Ectodermal cell (in vitro differentiated cells): ENCODE results near the gene MYO19. TPM values are rescaled to one million over a fixed set of nuclear protein-coding genes. Genes with fewer than 3 reads are reported as not detected.

Experiments
- H3K27ac ChIP-seq: 2 replicates; pipeline ENCODE4 v1.7.0; 2013; ENCODE audit warnings: mild to moderate bottlenecking, low read depth, low read length; ENCODE audit not compliant: insufficient read depth, poor library complexity, severe bottlenecking
- H3K27me3 ChIP-seq: 2 replicates; pipeline ENCODE4 v1.7.0; 2013; ENCODE audit warnings: mild to moderate bottlenecking, low read length; ENCODE audit not compliant: insufficient read depth, control insufficient read depth, poor library complexity, severe bottlenecking
- H3K36me3 ChIP-seq: one replicate; pipeline ENCODE4 v1.7.0; 2013; ENCODE audit warnings: low read length; ENCODE audit not compliant: control insufficient read depth, insufficient read depth
- H3K4me1 ChIP-seq: one replicate; pipeline ENCODE4 v1.7.0; 2013; ENCODE audit warnings: low read length; ENCODE audit not compliant: control insufficient read depth, insufficient read depth
- H3K4me3 ChIP-seq: 2 replicates; pipeline ENCODE4 v1.7.0; 2013; ENCODE audit warnings: low read depth, low read length, control low read depth; ENCODE audit not compliant: insufficient read depth
- H3K9me3 ChIP-seq: 2 replicates; pipeline ENCODE4 v1.7.0; 2013; ENCODE audit warnings: mild to moderate bottlenecking, low read length, moderate library complexity; ENCODE audit not compliant: control insufficient read depth
- WGBS, 2 experiments: methylation state at CpG; one replicate each; pipeline ENCODE4 v1.1.7; 2013; ENCODE audit warnings: missing lambda C conversion rate in 2 of 2; 5-methylcytosine and 5-hydroxymethylcytosine counted together
- polyA plus RNA-seq, 4 experiments: library from polyadenylated mRNA; stranded (reverse); fragments of 50-300 nt; gene quantifications; one replicate each; pipeline ENCODE4 v1.2.3, GENCODE V29; 2013

MYO19 gene, protein sequence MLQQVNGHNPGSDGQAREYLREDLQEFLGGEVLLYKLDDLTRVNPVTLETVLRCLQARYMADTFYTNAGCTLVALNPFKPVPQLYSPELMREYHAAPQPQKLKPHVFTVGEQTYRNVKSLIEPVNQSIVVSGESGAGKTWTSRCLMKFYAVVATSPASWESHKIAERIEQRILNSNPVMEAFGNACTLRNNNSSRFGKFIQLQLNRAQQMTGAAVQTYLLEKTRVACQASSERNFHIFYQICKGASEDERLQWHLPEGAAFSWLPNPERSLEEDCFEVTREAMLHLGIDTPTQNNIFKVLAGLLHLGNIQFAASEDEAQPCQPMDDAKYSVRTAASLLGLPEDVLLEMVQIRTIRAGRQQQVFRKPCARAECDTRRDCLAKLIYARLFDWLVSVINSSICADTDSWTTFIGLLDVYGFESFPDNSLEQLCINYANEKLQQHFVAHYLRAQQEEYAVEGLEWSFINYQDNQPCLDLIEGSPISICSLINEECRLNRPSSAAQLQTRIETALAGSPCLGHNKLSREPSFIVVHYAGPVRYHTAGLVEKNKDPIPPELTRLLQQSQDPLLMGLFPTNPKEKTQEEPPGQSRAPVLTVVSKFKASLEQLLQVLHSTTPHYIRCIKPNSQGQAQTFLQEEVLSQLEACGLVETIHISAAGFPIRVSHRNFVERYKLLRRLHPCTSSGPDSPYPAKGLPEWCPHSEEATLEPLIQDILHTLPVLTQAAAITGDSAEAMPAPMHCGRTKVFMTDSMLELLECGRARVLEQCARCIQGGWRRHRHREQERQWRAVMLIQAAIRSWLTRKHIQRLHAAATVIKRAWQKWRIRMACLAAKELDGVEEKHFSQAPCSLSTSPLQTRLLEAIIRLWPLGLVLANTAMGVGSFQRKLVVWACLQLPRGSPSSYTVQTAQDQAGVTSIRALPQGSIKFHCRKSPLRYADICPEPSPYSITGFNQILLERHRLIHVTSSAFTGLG
- polyA plus RNA-seq (2013, experiment 1 of 4): 97.1 TPM
- polyA plus RNA-seq (2013, experiment 2 of 4): 90.2 TPM
- 61.9 TPM for polyA plus RNA-seq (2013, experiment 3 of 4)
- 70.7 TPM for polyA plus RNA-seq (2013, experiment 4 of 4)

DNA sequence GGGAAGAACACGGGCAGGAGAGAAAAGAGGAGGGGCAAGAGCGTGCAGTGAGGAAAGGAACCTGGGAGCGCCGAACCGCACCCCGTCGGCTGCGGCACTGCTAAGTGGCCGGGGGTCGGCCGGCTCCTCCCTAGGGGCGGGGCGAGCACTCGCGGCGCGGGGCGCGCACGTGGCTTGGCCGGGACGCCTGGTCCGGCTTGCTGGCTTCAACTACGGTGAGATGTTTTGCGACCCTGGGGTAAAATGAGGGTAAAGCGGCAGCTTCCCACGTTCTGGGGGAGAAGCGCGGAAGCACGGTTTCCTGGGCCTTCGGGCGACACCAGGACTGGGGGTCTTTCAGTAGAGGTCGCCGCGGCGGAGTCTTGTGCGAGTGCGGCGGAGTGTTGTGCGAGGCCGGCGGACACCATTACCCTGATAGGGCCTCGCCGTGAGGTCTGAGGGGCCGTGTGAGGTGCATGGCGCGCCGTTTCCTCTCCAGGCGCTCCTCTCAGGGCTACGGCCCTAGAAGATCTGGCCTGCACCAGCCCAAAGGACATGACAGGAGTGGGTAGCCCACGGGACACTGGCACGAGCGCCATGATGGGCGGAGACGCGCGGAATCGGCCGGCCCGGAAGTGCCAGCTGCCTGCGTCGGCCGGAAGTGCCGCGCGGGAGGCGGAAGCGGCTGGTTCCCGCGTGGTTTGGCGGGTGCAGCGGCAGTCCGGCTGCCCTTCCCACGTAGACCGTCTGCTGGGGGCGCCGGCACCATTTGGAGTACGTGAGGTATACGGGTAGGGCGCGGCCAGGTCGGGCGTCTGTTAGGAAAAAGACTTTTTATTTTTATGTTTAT is at the start of gene MYO19, which contains the start of gene PIGW:
Gene MYO19 (minus strand): TSS at position 29 of the 829 bp plus-strand sequence. CDS start 2,330 bp downstream, outside the sequence.
Gene PIGW (plus strand): TSS at position 148 of the 829 bp plus-strand sequence. CDS start 2,115 bp downstream, outside the sequence.
- WGBS, 2 experiments: 0% methylated on average over 83 of the region's 83 CpGs
- Histone ChIP-seq H3K27ac (peak within 1 kb of the TSS; percentile 95), H3K4me1 (peaks cover 6% of the 10 kb centered on the region), H3K27me3 (no peaks in the 10 kb centered on the region), H3K9me3 (no peaks in the 10 kb centered on the region), H3K4me3 (peak within 1 kb of the TSS; percentile 90), H3K36me3 (peaks cover 40% of the 10 kb centered on the region)

DNA sequence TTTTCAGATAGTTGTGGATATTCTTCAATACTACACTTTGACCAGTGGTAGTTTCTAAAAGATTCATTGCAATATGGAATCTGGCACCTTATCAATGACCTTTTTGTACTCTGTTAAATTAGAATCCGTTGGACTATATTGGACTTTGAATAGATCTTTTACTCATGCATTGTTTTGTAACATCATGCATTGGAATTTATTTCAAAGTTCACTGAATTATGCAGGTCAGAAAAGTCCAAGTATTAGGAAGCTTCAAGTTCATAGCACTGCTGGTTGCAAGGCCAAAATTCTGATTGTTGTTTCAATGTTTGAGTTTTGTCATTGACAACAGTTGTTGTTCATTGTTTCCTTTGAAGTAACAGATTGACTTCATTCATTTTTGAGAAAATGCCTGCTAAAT is 49.1 kb upstream of the MYO19 start:
- H3K9me3 ChIP-seq: no peaks in the 10 kb centered on the region
- H3K4me1 ChIP-seq: no peaks in the 10 kb centered on the region
- WGBS, 2 experiments: 92 to 100% methylated on average over 1 of the region's 1 CpG
- peaks cover 57% of the 10 kb centered on the region for H3K36me3 ChIP-seq
- H3K27ac ChIP-seq: no peak overlapping the region
- H3K27me3 ChIP-seq: no peaks in the 10 kb centered on the region
- H3K4me3 ChIP-seq: no peak overlapping the region

DNA sequence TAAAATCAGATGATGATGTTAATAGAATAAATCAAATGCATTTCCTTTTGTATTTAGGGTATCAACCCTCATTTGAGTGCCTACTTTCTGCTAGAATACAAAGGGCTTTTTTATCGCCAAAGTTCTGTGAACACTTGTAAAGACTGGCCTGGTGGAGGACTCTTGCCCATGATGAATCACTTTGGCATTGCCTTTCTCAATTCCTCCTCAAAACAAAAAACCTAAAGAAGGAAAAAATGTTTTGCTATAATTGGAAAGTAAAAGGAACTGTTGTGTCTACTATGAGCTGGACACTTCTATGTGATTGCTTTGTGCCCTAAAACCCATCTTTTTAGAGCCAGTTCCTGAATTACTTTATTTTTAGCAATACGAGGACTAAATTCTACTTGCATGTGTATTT is 44.0 kb upstream of the MYO19 start:
- Histone ChIP-seq H3K27ac (no peak overlapping the region), H3K36me3 (peaks cover 28% of the 10 kb centered on the region), H3K27me3 (no peaks in the 10 kb centered on the region), H3K4me1 (no peaks in the 10 kb centered on the region), H3K9me3 (no peaks in the 10 kb centered on the region), H3K4me3 (no peak overlapping the region)
- 95 to 100% methylated on average over 2 of the region's 2 CpGs for WGBS, 2 experiments

DNA sequence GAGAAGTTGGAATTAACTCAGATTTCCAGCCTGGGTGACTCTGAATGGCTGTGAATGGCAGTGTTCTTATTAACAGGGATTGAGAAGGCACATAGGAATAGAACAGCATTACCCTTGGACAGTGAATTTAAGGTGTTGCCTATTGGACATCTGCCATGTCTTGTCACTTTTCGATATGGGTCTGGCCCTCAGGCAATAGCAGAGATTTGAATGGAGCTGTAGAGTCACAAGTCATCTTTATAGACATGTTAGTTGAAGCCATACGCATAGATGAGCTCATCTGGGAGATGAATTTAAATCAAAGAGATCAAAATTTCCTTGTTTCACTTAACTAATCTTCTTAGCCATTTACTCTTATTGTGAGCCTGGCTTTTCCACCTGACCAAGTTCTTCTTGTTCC is 42.1 kb upstream of the MYO19 start:
- no peaks in the 10 kb centered on the region for H3K27me3 ChIP-seq
- no peaks in the 10 kb centered on the region for H3K4me1 ChIP-seq
- no peak overlapping the region for H3K27ac ChIP-seq
- peaks cover 27% of the 10 kb centered on the region for H3K36me3 ChIP-seq
- 94 to 95% methylated on average over 2 of the region's 2 CpGs for WGBS, 2 experiments
- H3K4me3 ChIP-seq: no peak overlapping the region
- H3K9me3 ChIP-seq: no peaks in the 10 kb centered on the region

DNA sequence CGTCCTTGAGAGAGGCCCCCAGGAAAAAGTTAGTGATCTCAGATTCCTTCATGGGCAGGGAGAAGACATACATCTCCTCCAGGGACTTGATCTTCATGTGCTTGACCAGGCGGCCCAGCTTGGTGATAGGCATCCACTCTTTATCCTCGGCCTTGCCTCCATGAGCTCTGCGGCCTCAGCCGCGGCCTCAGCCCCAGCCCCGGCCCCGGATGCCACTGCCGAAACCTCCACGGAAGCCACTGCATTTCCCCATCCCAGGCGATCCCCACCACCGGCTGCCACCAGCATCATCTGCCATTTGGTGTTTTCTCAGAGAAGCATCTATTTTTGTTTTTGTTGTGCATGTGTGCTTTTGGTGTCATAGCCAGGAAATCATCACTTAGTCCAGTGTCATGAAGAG is 40.4 kb upstream of the MYO19 start:
- no peaks in the 10 kb centered on the region for H3K9me3 ChIP-seq
- no peaks in the 10 kb centered on the region for H3K4me1 ChIP-seq
- no peak overlapping the region for H3K27ac ChIP-seq
- 92 to 97% methylated on average over 12 of the region's 12 CpGs for WGBS, 2 experiments
- H3K27me3 ChIP-seq: no peaks in the 10 kb centered on the region
- peaks cover 20% of the 10 kb centered on the region for H3K36me3 ChIP-seq
- H3K4me3 ChIP-seq: no peak overlapping the region

- Histone ChIP-seq H3K27ac (no peak overlapping the region), H3K36me3 (peaks cover 29% of the 10 kb centered on the region)
- WGBS, 2 experiments: 93 to 99% methylated on average over 3 to 4 of the region's 4 CpGs
Observed at GRCh38 chr17:36566081-36566480, 31.4 kb upstream of the MYO19 start.

DNA sequence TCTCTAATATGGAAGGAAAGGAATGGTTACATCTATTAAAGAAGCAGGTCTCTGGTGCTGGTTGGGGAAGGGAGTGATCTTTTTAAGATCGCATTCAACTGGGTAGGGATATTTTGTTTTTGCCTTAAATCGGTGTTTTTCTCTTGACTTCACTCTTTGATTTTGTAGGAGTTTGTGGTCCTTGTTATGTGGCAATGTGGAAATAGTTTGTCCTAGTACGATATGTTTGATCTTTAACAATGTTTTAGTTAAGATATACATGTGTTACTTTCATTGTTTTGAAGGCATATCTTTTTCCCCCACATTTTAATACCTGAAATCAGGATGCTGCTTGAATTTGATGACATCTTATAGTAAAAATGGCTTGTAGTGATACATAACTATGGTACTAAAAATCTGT is 18.8 kb upstream of the MYO19 start:
- Histone ChIP-seq H3K27ac (no peak overlapping the region), H3K4me1 (no peaks in the 10 kb centered on the region), H3K36me3 (peaks cover 14% of the 10 kb centered on the region), H3K4me3 (no peak overlapping the region), H3K9me3 (no peaks in the 10 kb centered on the region), H3K27me3 (no peaks in the 10 kb centered on the region)
- 95 to 98% methylated on average over 2 to 3 of the region's 3 CpGs for WGBS, 2 experiments

More at GRCh38 chr17:36566081-36566480, 31.4 kb upstream of the MYO19 start:
- Histone ChIP-seq H3K4me3 (no peak overlapping the region), H3K27me3 (no peaks in the 10 kb centered on the region), H3K9me3 (no peaks in the 10 kb centered on the region), H3K4me1 (no peaks in the 10 kb centered on the region)

GRCh38 chr17:36550491-36551417 is 16.1 kb upstream of the MYO19 start:
- no peak overlapping the region for H3K27ac ChIP-seq
- H3K36me3 ChIP-seq: no peaks in the 10 kb centered on the region
- no peaks in the 10 kb centered on the region for H3K9me3 ChIP-seq
- 95 to 98% methylated on average over 8 of the region's 8 CpGs for WGBS, 2 experiments
- H3K4me3 ChIP-seq: no peak overlapping the region
- no peaks in the 10 kb centered on the region for H3K27me3 ChIP-seq
- H3K4me1 ChIP-seq: peaks cover 18% of the 10 kb centered on the region

DNA sequence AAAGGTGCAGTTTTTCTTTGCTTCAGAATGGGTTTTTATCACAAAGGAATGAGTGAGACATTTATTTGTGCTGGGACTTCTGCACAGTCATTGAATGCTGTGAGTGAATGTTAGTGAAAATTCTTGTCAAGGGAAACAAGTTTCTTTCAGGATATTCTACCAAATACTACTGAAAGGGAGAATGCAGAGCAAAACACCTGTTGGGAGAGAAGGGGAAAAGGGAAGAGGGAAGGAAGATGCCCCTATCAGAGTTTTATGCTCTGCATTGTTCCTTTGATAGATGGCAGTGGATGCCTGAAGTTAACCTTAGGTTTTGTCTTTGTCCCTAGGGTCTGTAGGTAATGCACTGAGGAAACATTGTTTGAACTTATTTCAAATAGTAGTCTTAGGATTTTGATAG is 13.1 kb upstream of the MYO19 start:
- no peaks in the 10 kb centered on the region for H3K27me3 ChIP-seq
- H3K27ac ChIP-seq: no peak overlapping the region
- no peaks in the 10 kb centered on the region for H3K36me3 ChIP-seq
- no peak overlapping the region for H3K4me3 ChIP-seq
- peaks cover 18% of the 10 kb centered on the region for H3K4me1 ChIP-seq
- no peaks in the 10 kb centered on the region for H3K9me3 ChIP-seq
